Psoas muscle (tissue), 8 donors: ENCODE data around the gene SYNGR3. TPM values are rescaled to one million over a fixed set of nuclear protein-coding genes. Genes with fewer than 3 reads are reported as not detected.

Source experiments
- ATAC-seq, 4 donors: fragments of 200-7000 bp; cut with Tn5 transposase; one replicate each; pipeline ENCODE4 v1.9.1; 2020; ENCODE audit warnings: moderate library complexity in 3 of 4, mild to moderate bottlenecking in 2 of 4
- DNase-seq, 2 donors: peaks; one replicate each; pipeline ENCODE4 v3.0.0-alpha.2; 2020
- H3K27ac ChIP-seq: fragments of 200-600 bp; one replicate; pipeline ENCODE4 v1.8.0; 2022
- H3K27me3 ChIP-seq, 3 donors: fragments of 200-600 bp in 1 of 3; one replicate each; pipeline versions ENCODE4 v1.6.1 to v1.8.0; 2013 to 2022; ENCODE audit warnings: low read length in 2 of 3, mild to moderate bottlenecking in 2 of 3, moderate library complexity in 1 of 3; ENCODE audit not compliant: insufficient read depth in 3 of 3
- H3K36me3 ChIP-seq, 2 donors: fragments of 200-600 bp in 1 of 2; one replicate each; pipeline versions ENCODE4 v1.6.1 to v1.8.0; 2013 to 2022; ENCODE audit warnings: low read depth in 1 of 2, mild to moderate bottlenecking in 1 of 2, moderate library complexity in 1 of 2; ENCODE audit not compliant: insufficient read depth in 1 of 2
- H3K4me1 ChIP-seq: fragments of 200-600 bp; one replicate; pipeline ENCODE4 v1.8.0; 2022
- H3K4me3 ChIP-seq: fragments of 200-600 bp; one replicate; pipeline ENCODE4 v1.8.0; 2022; ENCODE audit warnings: mild to moderate bottlenecking
- H3K9me3 ChIP-seq: fragments of 200-600 bp; one replicate; pipeline ENCODE4 v1.8.0; 2022
- CTCF ChIP-seq: fragments of 200-600 bp; IDR thresholded peaks from one replicate; pipeline ENCODE4 v1.8.0; 2022; ENCODE audit warnings: antibody characterized with exemption
- WGBS, 3 donors: extraction: QIAGEN DNeasy Blood & Tissue Kit; methylation state at CpG; one replicate each; pipeline versions ENCODE4 v1.1.6 to v1.1.7; 2013; 5-methylcytosine and 5-hydroxymethylcytosine counted together
- intact Hi-C, 2 donors: fragments of 100-400 bp; cut with DNase I; formaldehyde crosslinking; loops; one replicate each; pipeline versions ENCODE4 v1.11.0 to v1.14.2; 2022
- polyA plus RNA-seq, 3 donors: library from polyadenylated mRNA; stranded (reverse); fragments of 200-250 nt; gene quantifications; one replicate each; pipeline ENCODE4 v1.2.3, GENCODE V29; 2013
- total RNA-seq, 4 donors: library from RNA; stranded (reverse); fragmentation: NEBNext Ultra II Directional in 2 of 4; extraction: Animal tissue kit (Norgen Biotek cat#: 25700) in 2 of 4; gene quantifications; one replicate each; pipeline versions ENCODE4 v1.2.1 to v1.2.4, GENCODE V29; 2021 to 2023
- donor health status: healthy with polysubstance abuse.
- donor health status: DM: no; HTN: no; CAD: no; lungs with moderate emphysema.
- donor health status: Bipolar disorder and iron deficiency.
- donor health status: healthy.
- donor health status: DM: yes; HTN: yes; CAD: no.
- donor health status: DM: no; HTN: no; CAD: no.
- donor health status: DM: no; HTN: no; CAD: no.
- donor health status: DM: yes; HTN: yes; CAD: no.

The SYNGR3 gene
- total and polyA plus RNA-seq, 7 donors = 0.24 to 0.85 (median 0.25) TPM; not detected in 1

GRCh38 chr16:1942047-1942809, 47.5 kb upstream of the SYNGR3 start:
- peak; percentile 0 to 18 (median 4) for ATAC-seq
- no peaks in the 10 kb centered on the region for H3K9me3 ChIP-seq
- peak overlapping the region; percentile 89 for H3K27ac ChIP-seq
- intact Hi-C loops = loop anchor here in 1 of 2 donors (10.0 kb wide), 1 partner anchor 167 kb away; the partner anchor contains the start of genes EME2, MRPS34 and NME3
- 4 to 10% (median 9%) methylated on average over 15 to 17 of the region's 17 CpGs for WGBS, 3 donors
- TF ChIP-seq CTCF = no peak
- H3K4me3 ChIP-seq = peak overlapping the region; percentile 85
- DNase-seq = no peak
- peaks cover 7 to 45% of the 10 kb centered on the region in 2 donors for H3K36me3 ChIP-seq
- H3K27me3 ChIP-seq = no peaks in the 10 kb centered on the region
- H3K4me1 ChIP-seq = peaks cover 60% of the 10 kb centered on the region

DNA sequence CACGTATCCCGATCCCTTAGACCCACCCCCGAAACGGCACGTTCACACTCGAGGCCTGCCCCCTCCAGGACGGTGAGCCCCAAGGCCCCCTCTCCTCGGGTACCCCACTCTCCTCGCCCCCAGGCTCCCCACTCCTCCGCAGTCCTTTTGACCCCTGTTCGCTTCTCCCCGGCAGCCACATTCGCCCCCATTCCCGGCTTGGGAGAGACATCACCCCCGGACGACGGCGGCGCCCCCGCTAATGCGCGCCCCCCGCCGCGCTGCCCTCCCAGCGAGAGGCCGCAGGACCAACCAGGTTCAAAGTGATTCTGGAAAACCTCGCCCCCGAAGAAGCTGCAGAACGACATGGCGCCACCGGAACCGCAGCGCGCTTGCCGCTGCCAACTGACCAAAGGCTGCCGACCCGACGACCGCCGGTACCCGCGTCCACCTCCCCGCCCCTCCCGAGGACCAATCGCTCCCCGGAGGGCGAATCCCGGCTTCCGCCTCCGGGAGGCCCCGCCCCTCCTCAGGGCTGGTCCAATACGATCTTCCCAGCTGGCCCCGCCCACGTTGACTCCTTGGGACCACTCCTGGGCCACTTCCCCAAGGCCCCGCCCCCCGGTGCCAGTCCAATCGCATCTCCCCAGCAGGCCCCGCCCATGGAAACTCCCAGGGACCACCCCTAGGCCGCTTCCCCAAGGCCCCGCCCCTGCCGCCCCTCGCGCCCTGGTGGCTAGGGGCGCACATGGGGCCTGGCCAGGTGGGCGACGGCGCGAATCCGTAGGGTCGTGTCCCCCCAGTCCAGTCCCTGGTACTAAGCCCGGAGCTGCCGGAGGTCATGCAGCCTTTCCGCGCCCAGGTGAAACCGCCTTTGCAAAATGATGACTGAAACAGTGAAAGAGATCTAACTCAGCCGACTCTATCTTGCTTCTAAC, 46.7 kb upstream of the SYNGR3 start, which contains the start of gene MSRB1:
Gene MSRB1 (minus strand): TSS at position 390 of the 917 bp plus-strand sequence. CDS start 43 bp downstream, at position 347.
- 1 to 3% (median 3%) methylated on average over 53 to 77 of the region's 77 CpGs for WGBS, 3 donors
- DNase-seq = peak; percentile 100

GRCh38 chr16:1944612-1945199, 45.1 kb upstream of the SYNGR3 start:
- 68 to 85% (median 76%) methylated on average over 21 of the region's 21 CpGs for WGBS, 3 donors
- no peak for TF ChIP-seq CTCF
- Histone ChIP-seq H3K4me3 (no peak overlapping the region), H3K4me1 (peaks cover 62% of the 10 kb centered on the region), H3K36me3 (peaks cover 0 to 20% of the 10 kb centered on the region in 2 donors), H3K27me3 (no peaks in the 10 kb centered on the region), H3K27ac (peak overlapping the region; percentile 89), H3K9me3 (no peaks in the 10 kb centered on the region)
- DNase-seq (no peak), ATAC-seq (no peak)
- intact Hi-C loops = loop anchor here in 1 of 2 donors (10.0 kb wide), 1 partner anchor 170 kb away; the partner anchor contains the start of genes EME2, MRPS34 and NME3

More for the DNA sequence above, 46.7 kb upstream of the SYNGR3 start, which contains the start of gene MSRB1:
- peak within 1 kb of the TSS; percentile 89 for H3K27ac ChIP-seq
- no peaks in the 10 kb centered on the region for H3K9me3 ChIP-seq
- peak within 1 kb of the TSS; percentile 85 for H3K4me3 ChIP-seq
- no peak for TF ChIP-seq CTCF
- peaks cover 65% of the 10 kb centered on the region for H3K4me1 ChIP-seq
- ATAC-seq = peak; percentile 83 to 86 (median 84)
- H3K27me3 ChIP-seq = no peaks in the 10 kb centered on the region
- intact Hi-C loops = loop anchor here in 1 of 2 donors (10.0 kb wide), 1 partner anchor 168 kb away; the partner anchor contains the start of genes EME2, MRPS34 and NME3
- H3K36me3 ChIP-seq = peaks cover 7 to 36% of the 10 kb centered on the region in 2 donors

DNA sequence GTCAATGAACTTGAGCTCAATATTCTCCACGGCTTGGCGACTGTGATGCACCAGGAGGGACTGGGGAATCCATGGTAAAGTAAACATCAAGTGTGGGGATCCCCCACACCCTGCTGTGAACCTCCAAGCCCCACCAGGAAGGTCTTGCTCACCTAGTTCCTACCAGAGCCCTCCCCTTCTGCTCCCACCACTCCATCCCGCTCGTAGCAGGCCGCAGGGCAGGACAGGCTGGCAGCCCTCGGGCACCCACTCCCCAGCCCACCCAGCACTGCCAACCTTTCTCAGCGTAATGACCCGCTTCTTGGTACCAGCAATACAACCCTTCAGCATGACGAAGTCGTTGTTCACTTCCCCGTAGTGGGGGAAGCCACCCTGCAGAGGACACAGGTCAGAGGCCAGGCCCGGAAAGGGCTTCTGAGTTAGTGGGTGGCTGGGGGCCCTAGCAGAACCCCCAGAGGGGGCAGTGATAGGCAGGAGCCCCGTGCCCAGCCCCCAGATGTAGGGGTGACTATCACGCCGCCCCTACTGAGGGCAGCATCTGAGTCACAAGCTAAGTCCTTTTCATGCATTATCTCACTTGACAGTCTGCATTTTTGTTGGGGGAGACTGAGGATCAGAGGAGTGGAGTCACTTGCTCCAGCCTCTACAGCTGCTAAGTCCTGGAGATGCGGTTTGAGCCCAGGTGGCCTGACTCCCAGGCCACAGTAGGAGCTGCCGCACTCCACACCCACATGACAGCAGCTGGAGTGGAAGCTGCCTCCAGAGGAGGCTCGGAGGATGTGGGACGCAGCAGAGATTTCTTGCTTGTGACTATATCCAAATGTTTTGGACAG, 44.0 kb upstream of the SYNGR3 start:
- TF ChIP-seq CTCF = no peak
- H3K27ac ChIP-seq = peak overlapping the region; percentile 89
- ATAC-seq = no peak
- DNase-seq = no peak
- H3K4me1 ChIP-seq = peaks cover 59% of the 10 kb centered on the region
- H3K4me3 ChIP-seq = no peak overlapping the region
- H3K9me3 ChIP-seq = no peaks in the 10 kb centered on the region
- peaks cover 0 to 9% of the 10 kb centered on the region in 2 donors for H3K36me3 ChIP-seq
- WGBS, 3 donors = 76 to 80% (median 78%) methylated on average over 19 of the region's 19 CpGs
- no peaks in the 10 kb centered on the region for H3K27me3 ChIP-seq
- intact Hi-C loops = loop anchor here in 1 of 2 donors (10.0 kb wide), 1 partner anchor 171 kb away; the partner anchor contains the start of genes EME2, MRPS34 and NME3
